Measurements from ENCODE around the gene CEP164.
A peak's percentile ranks its signal among the peaks of the same experiment; 100 is the strongest.

The CEP164 gene

DNA sequence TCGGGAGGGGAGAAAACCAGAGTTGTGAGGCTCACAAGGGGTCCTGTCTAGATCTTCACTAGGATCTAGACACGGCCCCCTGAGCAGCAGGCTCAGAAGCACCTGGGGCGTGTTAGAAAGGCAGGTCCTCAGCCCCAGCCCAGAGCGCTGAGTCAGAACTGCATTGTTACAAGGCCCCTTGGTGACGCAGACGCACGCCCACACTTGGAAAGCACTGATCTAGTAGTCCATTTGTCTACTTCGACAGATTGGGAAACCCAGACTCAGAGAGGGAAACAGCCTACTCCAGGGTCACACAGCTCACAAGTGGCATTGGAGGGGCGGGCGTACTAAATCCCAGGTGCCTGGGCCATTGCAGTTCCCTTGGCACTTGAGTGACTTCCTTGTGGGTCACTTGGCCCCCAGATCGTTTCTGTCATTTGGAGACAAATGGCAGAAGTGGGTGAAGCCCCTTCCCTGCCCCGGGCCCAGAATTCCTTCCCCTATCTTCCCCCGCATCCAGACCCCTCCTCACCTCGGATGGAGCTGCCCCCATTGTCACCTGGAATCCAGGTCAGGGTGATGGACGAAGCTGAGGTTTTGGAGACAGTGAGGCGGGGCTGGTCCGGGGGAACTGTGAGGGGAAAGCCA, 110.8 kb downstream of the CEP164 start:
- TF ChIP-seq, protein P1, sequence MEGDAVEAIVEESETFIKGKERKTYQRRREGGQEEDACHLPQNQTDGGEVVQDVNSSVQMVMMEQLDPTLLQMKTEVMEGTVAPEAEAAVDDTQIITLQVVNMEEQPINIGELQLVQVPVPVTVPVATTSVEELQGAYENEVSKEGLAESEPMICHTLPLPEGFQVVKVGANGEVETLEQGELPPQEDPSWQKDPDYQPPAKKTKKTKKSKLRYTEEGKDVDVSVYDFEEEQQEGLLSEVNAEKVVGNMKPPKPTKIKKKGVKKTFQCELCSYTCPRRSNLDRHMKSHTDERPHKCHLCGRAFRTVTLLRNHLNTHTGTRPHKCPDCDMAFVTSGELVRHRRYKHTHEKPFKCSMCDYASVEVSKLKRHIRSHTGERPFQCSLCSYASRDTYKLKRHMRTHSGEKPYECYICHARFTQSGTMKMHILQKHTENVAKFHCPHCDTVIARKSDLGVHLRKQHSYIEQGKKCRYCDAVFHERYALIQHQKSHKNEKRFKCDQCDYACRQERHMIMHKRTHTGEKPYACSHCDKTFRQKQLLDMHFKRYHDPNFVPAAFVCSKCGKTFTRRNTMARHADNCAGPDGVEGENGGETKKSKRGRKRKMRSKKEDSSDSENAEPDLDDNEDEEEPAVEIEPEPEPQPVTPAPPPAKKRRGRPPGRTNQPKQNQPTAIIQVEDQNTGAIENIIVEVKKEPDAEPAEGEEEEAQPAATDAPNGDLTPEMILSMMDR (IDR thresholded peaks at IDR 0.05; ENCODE audit: low read depth, low read length) = no peak
- DNase-seq (ENCODE audit: low read depth in 2 of 2) = peak; percentile 4 to 7
- no peak overlapping the region for H3K4me3 ChIP-seq (replicated peaks in 1 of 2; ENCODE audit: low read depth in 2 of 2, low read length in 2 of 2)

DNA sequence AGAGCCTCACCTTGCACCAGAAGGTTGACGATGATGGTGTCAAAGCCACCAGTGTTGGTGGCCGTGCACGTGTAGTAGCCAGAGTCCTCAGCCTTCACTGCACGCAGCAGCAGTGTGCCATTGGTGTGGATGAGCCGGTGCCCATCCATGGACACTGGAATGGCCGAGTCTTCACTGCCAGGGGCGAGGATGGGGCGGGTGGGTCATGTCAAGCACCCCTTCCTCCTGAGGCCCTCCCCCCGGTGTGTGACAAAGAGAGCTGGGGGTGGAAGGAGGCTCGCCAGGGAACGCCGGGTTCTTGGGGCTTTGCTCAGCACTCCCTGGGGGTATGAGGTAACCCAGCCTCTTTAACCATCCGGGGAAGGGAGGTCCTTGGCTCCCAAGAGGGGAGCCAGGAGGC, 111.6 kb downstream of the CEP164 start:
- no peak overlapping the region for H3K4me3 ChIP-seq (replicated peaks in 1 of 2; ENCODE audit: low read depth in 2 of 2, low read length in 2 of 2)
- no peak for DNase-seq (ENCODE audit: low read depth in 2 of 2)
- TF ChIP-seq, protein P1 (IDR thresholded peaks at IDR 0.05; ENCODE audit: low read depth, low read length) = no peak

DNA sequence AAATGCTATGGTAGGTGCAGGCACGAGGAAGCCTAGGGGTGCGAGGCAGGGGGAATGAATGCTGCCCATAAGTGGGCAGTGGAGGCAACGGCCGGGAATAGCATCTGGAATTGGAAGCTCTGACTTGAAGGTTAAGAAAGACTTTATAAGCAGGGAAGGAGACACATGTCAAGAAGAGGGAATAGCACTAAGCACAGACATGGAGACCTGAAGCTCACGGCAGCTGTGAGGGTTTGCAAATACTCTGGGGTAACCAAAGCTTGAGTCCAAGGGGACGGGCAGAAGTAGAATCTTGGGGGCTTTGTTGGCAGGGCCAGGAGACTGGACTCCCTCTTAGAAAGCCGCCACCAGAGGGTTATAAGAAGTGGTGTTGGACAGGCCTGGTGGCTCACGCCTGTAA, 112.6 kb downstream of the CEP164 start:
- no peak for DNase-seq (ENCODE audit: low read depth in 2 of 2)
- TF ChIP-seq, protein P1 (IDR thresholded peaks at IDR 0.05; ENCODE audit: low read depth, low read length) = no peak
- no peak overlapping the region for H3K4me3 ChIP-seq (replicated peaks in 1 of 2; ENCODE audit: low read depth in 2 of 2, low read length in 2 of 2)

DNA sequence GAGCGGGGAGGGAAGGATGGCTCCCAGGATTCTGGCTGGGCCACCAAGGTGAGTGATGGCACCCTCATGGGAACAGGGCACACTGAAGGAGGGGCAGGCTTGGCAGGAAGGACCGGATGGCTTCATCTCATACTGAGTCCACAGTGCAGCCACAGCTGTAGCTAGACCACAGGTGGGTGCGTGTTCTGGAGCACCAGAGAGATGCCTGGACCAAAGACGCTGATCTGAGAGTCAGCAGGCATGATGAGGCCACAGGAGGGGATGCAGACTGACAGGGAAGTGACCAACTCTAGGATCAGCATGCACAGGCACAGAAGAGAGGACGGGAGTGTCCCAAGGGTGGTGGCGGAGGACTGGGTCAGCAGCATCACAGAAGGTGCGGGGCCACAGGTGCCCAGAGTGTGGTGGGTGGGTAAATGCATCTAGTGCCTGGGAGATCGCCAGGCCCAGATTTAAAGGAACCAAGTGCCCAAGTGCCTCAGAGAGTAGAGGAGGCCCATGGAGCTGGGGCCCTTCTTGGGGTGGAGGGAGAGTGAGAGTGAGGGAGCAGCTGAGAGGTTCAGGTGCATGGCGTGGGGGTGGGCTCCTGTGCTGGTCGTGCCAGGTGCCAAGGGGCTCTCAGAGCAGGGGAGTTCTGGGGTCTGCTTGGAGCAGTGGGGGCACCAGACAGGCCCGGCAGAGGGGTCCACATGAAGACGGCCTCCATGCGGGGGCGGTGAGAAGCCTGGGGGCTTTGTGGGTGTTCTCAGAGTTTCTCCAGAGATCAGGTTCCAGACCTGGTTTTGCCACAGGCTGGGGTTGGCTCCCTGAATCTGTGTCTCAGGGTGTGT, 113.7 kb downstream of the CEP164 start:
- no peak overlapping the region for H3K4me3 ChIP-seq (replicated peaks in 1 of 2; ENCODE audit: low read depth in 2 of 2, low read length in 2 of 2)
- TF ChIP-seq, protein P1 (IDR thresholded peaks at IDR 0.05; ENCODE audit: low read depth, low read length) = no peak
- no peak for DNase-seq (ENCODE audit: low read depth in 2 of 2)

DNA sequence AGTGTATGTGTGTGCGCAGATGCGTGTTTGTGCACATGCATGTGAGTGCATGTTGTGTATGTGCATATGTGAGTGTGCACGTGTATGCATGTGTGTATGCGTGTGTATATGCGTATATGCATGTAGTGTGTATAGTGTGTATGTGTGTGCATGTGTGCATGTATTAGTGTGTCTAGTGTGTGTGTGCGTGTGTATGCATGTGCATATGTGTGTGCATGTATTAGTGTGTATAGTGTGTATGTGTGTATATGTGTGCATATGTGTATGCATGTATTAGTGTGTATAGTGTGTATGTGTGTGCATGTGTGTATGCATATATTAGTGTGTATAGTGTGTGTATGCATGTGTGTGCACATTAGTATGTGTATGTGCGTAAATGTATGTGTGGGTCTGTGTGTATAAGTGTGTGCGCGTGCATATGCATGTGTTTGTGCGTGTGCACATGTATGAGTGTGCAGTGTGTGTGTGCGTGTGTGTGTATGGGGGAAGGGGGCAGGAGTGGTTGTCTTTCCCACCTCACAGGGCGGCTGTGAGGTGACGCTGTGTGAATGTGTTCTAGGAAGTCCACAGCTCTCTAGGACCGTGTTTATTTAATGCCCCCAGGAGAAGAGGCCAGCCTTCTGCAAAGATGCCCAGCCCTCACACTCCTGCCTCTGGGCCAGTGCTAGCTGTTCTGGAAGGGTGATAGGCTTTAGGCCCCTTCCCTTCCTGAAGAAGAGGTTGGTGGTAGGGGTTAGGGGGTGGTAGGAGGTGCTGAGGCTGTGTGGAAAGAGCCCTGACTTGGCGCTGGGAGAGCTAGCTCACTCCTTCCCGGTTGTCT, 114.6 kb downstream of the CEP164 start:
- no peak overlapping the region for H3K4me3 ChIP-seq (replicated peaks in 1 of 2; ENCODE audit: low read depth in 2 of 2, low read length in 2 of 2)
- TF ChIP-seq, protein P1 (IDR thresholded peaks at IDR 0.05; ENCODE audit: low read depth, low read length) = no peak
- no peak for DNase-seq (ENCODE audit: low read depth in 2 of 2)

DNA sequence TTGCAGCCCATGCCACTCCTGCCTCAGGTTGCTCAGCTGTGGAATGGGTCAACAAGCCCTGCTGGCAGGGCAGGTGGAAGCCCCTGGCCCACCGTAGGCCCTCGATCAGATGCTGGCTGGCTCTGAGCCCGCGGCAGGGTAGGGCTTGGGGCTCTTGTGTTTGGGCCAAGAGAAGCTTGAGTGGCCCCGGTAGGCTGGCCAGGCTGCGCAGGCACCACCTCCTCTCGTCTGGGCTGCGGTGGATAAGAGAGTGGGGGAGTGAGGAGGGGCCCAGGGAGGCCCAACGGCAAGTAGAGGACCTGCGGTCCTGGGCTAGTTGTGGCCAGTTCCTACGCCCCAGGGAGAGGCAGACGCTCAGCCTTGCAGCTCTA, 115.2 kb downstream of the CEP164 start:
- TF ChIP-seq, protein P1 (IDR thresholded peaks at IDR 0.05; ENCODE audit: low read depth, low read length) = no peak
- no peak for DNase-seq (ENCODE audit: low read depth in 2 of 2)
- H3K4me3 ChIP-seq (replicated peaks in 1 of 2; ENCODE audit: low read depth in 2 of 2, low read length in 2 of 2) = no peak overlapping the region
